ENCODE results near the gene CACNA1I.

Gene CACNA1I

GRCh38 chr22:39569066-39569465 is 1.5 kb upstream of the CACNA1I start:
- Histone ChIP-seq H3K9me3 (ENCODE audit: control insufficient read depth, insufficient read depth, low read depth, low read length) (no peaks in the 10 kb centered on the region), H3K4me3 (ENCODE audit: low read depth, low read length) (no peak overlapping the region), H3K36me3 (ENCODE audit: control insufficient read depth in 2 of 2, insufficient read depth in 1 of 2, low read length in 2 of 2) (no peaks in the 10 kb centered on the region), H3K27ac (ENCODE audit: extremely low read depth, low read depth, low read length) (no peak overlapping the region), H3K4me1 (ENCODE audit: control insufficient read depth, insufficient read depth, low read length) (no peaks in the 10 kb centered on the region)
- TF ChIP-seq ZNF600 (tag by site-specific recombination; IDR thresholded peaks at IDR 0.05) (no peak), ZNF280C (tag by site-specific recombination; IDR thresholded peaks at IDR 0.05) (no peak), ZNF560 (tag by site-specific recombination; IDR thresholded peaks at IDR 0.05; ENCODE audit: borderline replicate concordance) (no peak), GLI4 (tag by site-specific recombination; IDR thresholded peaks at IDR 0.05) (no peak), ZNF580 (tag by site-specific recombination; IDR thresholded peaks at IDR 0.05) (no peak), ZNF433 (tag by site-specific recombination; IDR thresholded peaks at IDR 0.05; ENCODE audit: low read depth) (no peak), BCL6B (tag by site-specific recombination; IDR thresholded peaks at IDR 0.05) (no peak)
- ChIA-PET POLR2A (interaction anchor here (0.6 kb wide), 1 partner anchor 16 kb away, joined by 4 read pairs; no protein-coding TSS in a partner anchor), CTCF (no interaction called here)

GRCh38 chr22:39570226-39570625 is 327 bp upstream of the CACNA1I start:
- no peaks in the 10 kb centered on the region for H3K4me1 ChIP-seq (ENCODE audit: control insufficient read depth, insufficient read depth, low read length)
- H3K36me3 ChIP-seq (ENCODE audit: control insufficient read depth in 2 of 2, insufficient read depth in 1 of 2, low read length in 2 of 2): no peaks in the 10 kb centered on the region
- ChIA-PET CTCF (no interaction called here), POLR2A (no interaction called here)
- no peaks in the 10 kb centered on the region for H3K9me3 ChIP-seq (ENCODE audit: control insufficient read depth, insufficient read depth, low read depth, low read length)
- no peak overlapping the region for H3K27ac ChIP-seq (ENCODE audit: extremely low read depth, low read depth, low read length)
- TF ChIP-seq INSM2 (tag by site-specific recombination; IDR thresholded peaks at IDR 0.05): no peak
- TF ChIP-seq PATZ1 (tag by site-specific recombination; IDR thresholded peaks at IDR 0.05): no peak
- TF ChIP-seq ZNF132 (tag by site-specific recombination; IDR thresholded peaks at IDR 0.05; ENCODE audit: borderline replicate concordance): no peak
- TF ChIP-seq ZNF112 (tag by site-specific recombination; IDR thresholded peaks at IDR 0.05): no peak
- TF ChIP-seq GLI4 (tag by site-specific recombination; IDR thresholded peaks at IDR 0.05): no peak
- no peak for TF ChIP-seq PRDM6 (tag by site-specific recombination; IDR thresholded peaks at IDR 0.05)
- no peak for TF ChIP-seq ZNF600 (tag by site-specific recombination; IDR thresholded peaks at IDR 0.05)
- TF ChIP-seq ZNF544 (tag by site-specific recombination; IDR thresholded peaks at IDR 0.05): no peak
- TF ChIP-seq ZNF610 (tag by site-specific recombination; IDR thresholded peaks at IDR 0.05; ENCODE audit: borderline replicate concordance): no peak
- TF ChIP-seq ZSCAN23 (tag by site-specific recombination; IDR thresholded peaks at IDR 0.05): no peak
- TF ChIP-seq HOXD13 (CRISPR knock-in tag; IDR thresholded peaks at IDR 0.05; ENCODE audit: borderline replicate concordance): no peak
- TF ChIP-seq ZNF785 (tag by site-specific recombination; IDR thresholded peaks at IDR 0.05): no peak
- TF ChIP-seq ZBTB11 (tag by site-specific recombination; conservative IDR thresholded peaks at IDR 0.05; ENCODE audit: low read depth): no peak
- no peak for TF ChIP-seq SALL2 (tag by site-specific recombination; IDR thresholded peaks at IDR 0.05; ENCODE audit: borderline replicate concordance)
- no peak for TF ChIP-seq ZNF561 (tag by site-specific recombination; IDR thresholded peaks at IDR 0.05; ENCODE audit: borderline replicate concordance)
- TF ChIP-seq REPIN1 (tag by site-specific recombination; IDR thresholded peaks at IDR 0.05; ENCODE audit: low read depth): no peak
- TF ChIP-seq ZFHX2 (tag by site-specific recombination; conservative IDR thresholded peaks at IDR 0.05): no peak
- no peak overlapping the region for H3K4me3 ChIP-seq (ENCODE audit: low read depth, low read length)

Data from HEK293 (cell line).